RPMI7951 (cell line): ENCODE results near the gene OR13C5. TPM values are rescaled to one million over a fixed set of nuclear protein-coding genes. Genes with fewer than 3 reads are reported as not detected.
"Not testable (repeated sequence)": the region's sequence is repeated elsewhere in the genome, so short reads cannot be mapped to it uniquely, and the experiment has no call there.

Experiments used
- DNase-seq: peaks from one replicate; pipeline ENCODE4 v3.0.0-alpha.2; 2012; ENCODE audit warnings: low read depth
- total RNA-seq: library from RNA; depleted of rRNA; stranded (reverse); fragments of >200 nt; shearing (Covaris generic); gene quantifications from 2 replicates; pipeline ENCODE4 v1.2.3, GENCODE V29; 2014; rRNA removed

The OR13C5 gene, protein sequence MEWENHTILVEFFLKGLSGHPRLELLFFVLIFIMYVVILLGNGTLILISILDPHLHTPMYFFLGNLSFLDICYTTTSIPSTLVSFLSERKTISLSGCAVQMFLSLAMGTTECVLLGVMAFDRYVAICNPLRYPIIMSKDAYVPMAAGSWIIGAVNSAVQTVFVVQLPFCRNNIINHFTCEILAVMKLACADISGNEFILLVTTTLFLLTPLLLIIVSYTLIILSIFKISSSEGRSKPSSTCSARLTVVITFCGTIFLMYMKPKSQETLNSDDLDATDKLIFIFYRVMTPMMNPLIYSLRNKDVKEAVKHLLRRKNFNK
- not detected in 2 replicates for total RNA-seq

DNA sequence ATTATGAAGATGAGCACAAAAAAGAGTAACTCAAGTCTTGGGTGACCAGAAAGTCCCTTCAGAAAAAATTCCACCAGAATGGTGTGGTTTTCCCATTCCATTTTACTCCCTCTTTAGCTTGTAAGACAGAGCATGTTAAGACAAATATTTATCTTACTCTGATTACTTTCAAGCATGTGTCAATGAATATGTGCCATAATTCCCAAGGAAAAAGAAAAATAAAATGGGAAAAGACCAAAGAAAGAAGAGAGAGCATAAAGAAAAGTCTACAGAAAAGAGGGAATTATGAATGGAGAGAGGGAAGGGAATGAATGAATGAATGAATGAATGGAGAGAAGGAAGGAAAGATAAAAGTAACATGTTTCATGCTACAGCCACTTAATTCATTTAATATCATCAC is at the start of gene OR13C5:
Gene OR13C5, minus strand, starts transcription at position 101 of the 400 bp plus-strand sequence. Its CDS starts 0 bp downstream, at position 101.
- not testable (repeated sequence) for DNase-seq

GRCh38 chr9:104635456-104635855 is 36.2 kb upstream of the OR13C5 start:
- no peak for DNase-seq

- DNase-seq = no peak
These were observed 34.8 kb upstream of the OR13C5 start for GRCh38 chr9:104633976-104634520.

GRCh38 chr9:104625964-104626363 is 26.8 kb upstream of the OR13C5 start:
- not testable (repeated sequence) for DNase-seq

GRCh38 chr9:104618104-104618503 is 18.9 kb upstream of the OR13C5 start, which contains the start of gene OR13C9:
TSS of gene OR13C9 (minus strand) at chr9:104618204. CDS start at chr9:104618204, 0 bp downstream.
- DNase-seq = no peak

DNA sequence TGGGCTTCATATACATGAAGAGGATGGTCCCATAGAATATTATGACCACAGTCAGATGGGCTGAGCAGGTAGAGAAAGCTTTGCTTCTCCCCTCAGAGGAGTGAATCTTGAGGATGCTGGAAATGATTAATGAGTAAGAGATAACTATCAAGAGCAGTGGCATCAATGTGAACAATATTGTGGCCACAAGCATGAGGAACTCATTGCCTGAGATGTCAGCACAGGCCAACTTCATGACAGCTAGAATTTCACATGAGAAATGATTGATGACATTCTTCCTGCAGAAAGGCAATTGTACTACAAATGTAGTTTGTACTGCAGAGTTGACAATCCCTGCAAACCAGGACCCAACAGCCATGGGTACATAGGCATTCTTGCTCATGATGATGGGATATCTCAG is 18.2 kb upstream of the OR13C5 start:
- DNase-seq = no peak

DNA sequence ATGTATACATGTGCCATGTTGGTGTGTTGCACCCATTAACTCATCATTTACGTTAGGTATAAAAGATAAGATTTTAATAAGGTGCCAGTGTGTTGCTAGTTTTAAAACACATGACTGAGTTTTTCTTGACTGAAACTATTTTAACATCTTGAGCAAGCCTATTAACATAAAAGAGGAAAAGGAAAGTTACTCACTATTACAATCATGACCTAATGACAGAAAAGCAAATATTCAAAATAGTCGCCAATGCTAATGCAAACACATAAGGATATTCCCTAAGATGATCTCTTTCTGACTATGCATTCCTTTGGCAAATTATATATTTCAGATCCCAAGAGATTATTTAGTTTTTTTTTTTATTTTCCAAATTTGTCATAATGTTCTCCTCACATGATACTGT is 12.0 kb upstream of the OR13C5 start:
- DNase-seq = no peak

GRCh38 chr9:104608336-104608735 is 9.1 kb upstream of the OR13C5 start:
- no peak for DNase-seq

DNA sequence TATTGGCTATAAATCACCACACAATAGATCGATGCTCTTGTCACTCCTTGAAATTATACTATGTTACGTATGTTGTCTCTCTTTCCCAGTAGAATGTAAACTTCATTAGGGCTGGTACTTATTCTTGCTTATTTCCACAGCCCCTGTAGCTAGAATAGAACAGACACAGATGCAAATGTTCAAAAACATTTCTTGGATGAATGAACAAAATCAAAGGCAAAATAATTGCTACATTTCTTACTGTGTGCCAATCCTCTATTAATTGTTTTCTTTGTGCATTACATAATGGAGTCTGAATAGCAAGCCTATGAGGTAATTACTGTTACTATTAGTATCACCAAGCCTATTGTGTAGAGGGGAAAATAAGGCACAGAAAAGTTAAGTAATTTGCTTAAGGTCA is 6.9 kb upstream of the OR13C5 start:
- DNase-seq = no peak

DNA sequence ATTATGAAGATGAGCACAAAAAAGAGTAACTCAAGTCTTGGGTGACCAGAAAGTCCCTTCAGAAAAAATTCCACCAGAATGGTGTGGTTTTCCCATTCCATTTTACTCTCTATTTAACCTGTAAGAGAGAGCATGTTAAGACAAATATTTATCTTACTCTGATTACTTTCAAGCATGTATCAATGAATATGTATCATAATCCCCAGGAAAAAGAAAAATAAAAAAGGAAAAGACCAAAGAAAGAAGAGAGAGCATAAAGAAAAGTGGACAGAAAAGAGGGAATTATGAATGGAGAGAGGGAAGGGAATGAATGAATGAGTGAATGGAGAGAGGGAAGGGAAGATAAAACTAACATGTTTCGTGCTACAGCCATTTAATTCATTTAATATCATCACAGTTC is 6.3 kb upstream of the OR13C5 start, which contains the start of gene OR13C2:
Gene OR13C2, minus strand, starts transcription at position 101 of the 400 bp plus-strand sequence. Its CDS starts 0 bp downstream, at position 101.
- not testable (repeated sequence) for DNase-seq

- DNase-seq = no peak
These were observed 5.6 kb upstream of the OR13C5 start for GRCh38 chr9:104604801-104605200.

DNA sequence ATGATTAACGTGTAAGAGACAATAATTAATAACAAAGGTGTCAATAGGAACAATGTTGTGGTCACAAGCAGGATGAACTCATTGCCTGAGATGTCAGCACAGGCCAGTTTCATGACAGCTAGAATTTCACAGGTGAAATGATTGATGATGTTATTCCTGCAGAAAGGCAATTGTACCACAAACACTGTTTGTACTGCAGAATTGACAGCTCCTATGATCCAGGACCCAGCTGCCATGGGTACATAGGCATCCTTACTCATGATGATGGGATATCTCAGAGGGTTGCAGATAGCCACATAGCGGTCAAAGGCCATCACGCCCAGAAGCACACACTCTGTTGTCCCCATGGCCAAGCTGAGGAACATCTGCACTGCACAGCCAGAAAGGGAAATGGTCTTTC is 464 bp downstream of the OR13C5 start:
- DNase-seq = not testable (repeated sequence)

DNA sequence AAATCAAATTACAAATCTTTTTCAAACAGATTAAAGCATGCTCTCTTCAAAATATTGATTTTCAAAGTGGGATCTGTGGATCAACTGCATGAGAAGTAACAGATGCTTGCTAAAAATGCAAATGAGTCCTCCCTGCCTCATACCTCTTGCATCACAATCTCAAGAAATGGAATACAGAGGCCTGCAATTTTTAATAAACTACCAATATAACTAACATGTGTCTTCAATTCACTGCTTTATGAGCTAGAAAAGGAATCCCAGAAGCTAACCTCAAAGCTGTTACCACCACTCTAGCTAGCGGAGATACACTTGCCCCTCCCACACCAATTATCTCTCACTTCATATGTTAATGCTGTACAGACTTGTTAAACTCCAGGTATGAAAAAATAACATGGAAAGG is 9.6 kb downstream of the OR13C5 start:
- DNase-seq = no peak

DNA sequence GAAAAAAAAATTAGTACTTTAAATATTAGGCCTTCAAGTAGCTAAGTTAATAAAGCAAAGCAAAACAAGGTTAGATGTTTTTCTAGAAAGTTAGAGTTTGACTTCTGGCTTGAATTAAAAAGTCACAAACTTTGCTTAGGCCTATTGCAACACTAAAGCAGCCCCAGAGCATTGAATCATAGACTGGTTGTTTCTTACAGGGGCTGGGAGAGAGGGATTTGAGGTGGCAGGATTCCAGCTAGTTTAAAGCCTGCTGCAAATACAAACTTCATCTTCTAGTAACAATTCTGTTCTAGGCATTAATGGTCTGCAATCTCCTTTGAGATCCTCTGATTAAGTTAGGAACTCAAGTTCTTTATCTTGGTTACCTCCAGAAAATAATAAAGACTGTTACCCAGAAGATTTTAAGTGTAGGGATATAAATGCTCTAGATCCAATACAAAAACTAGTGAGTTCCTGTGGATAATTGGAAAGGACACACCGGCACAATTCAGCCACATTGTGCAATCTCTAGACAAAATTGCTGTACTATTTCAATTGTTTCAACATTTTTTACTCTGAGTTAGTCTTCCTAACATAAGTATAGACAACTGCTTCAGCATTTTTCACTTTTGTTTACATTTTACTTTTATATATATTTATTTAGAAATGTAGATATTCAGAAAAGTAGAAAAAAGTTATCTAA is 12.6 kb downstream of the OR13C5 start:
- DNase-seq = no peak

- no peak for DNase-seq
These were observed 18.7 kb downstream of the OR13C5 start for GRCh38 chr9:104580562-104580961.

DNA sequence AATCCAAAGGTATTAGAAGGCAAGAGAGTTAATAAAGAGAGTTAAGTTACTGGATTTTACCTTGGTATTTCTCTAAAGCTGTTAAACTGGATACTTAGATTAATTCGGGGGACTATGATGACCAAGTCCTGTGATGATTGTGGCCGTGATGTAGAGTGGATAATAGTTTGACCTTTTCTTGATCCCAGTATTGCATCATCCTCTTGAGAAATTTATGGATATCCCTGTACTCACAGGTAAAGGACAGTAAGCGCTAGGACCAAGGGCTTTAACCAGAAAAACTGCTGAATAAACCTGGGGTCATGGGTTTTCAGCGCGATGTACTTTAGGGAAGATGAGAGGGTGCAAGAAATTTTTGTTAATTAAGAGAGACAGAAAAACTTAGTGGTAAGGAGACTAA is 21.9 kb downstream of the OR13C5 start:
- no peak for DNase-seq

GRCh38 chr9:104575456-104575855 is 23.8 kb downstream of the OR13C5 start:
- no peak for DNase-seq

DNA sequence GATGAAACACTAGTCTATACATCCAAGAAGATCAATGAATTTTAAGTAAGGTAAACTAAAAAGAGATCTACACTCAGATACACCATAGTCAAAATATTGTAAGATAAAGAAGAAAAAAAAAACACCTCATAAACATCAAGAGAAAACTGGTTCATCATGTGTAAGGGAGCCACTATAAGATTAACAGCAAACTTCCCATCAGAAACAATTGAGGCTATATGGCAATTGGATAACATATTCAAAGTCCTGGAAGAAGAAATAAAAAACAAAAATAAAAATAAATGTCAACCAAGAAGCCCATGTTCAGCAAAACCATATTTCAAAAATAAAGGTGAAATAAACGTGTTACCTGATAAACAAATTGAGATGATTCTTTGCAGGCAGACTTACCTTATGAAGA is 26.6 kb downstream of the OR13C5 start:
- no peak for DNase-seq

DNA sequence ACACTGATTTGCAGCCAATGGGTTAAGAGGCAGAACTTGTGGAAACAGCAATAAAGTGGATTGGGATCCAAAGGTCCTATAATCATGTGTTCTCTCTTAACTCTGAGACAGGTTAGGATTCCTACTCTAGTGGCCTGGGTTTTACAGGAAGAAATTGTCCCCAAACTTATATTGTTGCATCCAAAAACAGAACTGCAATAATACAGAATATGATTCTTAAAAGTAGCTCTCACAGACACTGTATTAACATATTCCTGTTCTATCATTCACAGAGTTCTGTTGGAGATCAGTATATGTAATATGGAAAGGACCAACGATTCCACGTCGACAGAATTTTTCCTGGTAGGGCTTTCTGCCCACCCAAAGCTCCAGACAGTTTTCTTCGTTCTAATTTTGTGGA is 30.3 kb downstream of the OR13C5 start, which contains the start of gene OR13C8:
Gene OR13C8, plus strand, starts transcription at position 301 of the 400 bp plus-strand sequence. Its CDS starts 0 bp downstream, at position 301.
- no peak for DNase-seq

- DNase-seq = no peak
These were observed 34.9 kb downstream of the OR13C5 start for GRCh38 chr9:104564358-104564757.

DNA sequence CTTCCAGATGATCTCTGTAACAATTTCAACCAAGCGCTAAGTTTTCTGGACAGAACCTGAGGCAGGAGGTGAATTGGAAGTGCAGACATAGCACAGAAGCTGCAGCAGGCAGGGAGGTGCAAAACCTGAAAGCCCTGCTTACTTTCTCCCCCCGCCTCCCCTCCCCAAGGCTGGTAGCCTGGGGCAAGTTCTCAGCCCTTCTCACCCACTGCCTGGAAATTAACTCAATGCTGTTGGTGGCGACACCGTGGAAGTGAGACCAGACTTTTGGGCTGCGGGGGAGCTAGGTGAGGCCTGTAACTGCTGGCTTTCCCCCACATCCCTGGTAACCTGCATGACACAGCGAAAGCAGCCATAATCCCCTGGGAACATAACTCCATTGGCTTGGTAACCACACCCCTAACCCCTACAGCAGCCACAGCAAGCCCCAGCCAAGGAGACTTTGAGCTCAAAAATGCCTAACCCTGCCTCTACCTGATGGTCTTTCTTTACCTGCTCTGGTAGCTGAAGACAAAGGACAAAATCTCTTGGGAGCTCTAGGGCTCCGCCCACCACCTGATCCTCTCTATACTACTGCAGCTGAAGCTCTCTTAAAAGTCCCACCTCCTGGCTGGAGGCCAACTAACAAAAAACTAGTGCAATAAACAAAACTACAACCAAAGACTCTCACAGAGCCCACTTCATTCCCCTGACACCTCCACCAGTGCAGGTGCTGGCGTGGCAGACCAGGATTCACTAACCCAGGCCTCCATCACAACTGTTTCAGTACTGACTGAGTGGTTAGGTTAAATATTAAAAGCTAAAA is 42.2 kb downstream of the OR13C5 start:
- no peak for DNase-seq

DNA sequence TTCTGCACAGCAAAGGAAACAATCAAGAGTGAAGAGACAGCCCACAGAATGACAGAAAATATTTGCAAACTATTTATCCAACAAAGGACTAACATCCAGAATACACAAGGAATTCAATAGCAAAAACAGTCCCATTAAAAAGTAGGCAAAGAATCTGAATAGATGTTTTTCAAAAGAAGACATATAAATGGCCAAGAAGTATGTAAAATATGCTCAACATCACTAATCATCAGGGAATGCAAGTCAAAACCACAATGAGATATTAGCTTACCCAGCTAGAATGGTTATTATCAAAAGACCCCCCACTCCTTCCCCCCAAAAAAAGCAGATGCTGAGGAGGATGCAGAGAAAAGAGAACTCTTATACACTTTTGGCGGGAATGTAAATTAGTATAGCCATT is 43.7 kb downstream of the OR13C5 start:
- DNase-seq = no peak
